ENCODE data around the gene PI16.

Gene PI16

DNA sequence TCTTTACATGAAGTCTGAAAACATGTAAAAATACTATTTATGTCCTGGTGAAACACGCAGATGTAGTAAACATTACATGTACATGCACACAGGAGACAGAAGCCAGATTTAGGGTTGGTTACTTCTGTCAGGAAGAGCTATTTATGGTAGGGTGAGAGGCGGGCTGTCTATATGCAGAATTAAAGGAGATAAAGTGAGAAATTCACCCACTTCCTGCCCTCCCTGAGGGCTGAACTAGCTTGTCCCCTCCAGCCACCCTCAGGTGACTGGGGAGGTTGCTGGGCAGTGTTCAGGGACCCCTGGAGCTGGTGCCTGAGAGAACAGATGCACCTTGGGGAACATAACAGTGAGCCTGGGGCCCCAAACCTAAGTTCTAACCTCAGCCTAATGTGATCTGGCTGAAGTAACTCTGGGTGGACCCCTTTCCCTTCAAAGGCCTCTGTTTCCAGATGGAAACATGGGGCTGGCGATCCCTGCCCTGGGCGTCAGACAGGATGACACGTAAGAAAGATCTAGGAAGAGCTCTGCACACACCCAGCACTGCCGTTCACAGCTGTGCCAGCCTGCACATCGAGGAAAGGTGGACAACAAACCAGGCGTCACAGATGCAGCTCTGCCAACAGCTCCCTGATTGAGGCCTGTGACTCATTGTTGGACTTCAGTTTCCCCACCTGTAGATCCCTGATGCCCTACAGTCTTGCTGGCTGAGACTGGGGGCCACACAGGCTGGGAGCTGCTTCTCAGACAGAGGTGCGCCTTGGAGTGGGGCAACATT is 1.3 kb downstream of the PI16 start:
- TF ChIP-seq, protein P1, sequence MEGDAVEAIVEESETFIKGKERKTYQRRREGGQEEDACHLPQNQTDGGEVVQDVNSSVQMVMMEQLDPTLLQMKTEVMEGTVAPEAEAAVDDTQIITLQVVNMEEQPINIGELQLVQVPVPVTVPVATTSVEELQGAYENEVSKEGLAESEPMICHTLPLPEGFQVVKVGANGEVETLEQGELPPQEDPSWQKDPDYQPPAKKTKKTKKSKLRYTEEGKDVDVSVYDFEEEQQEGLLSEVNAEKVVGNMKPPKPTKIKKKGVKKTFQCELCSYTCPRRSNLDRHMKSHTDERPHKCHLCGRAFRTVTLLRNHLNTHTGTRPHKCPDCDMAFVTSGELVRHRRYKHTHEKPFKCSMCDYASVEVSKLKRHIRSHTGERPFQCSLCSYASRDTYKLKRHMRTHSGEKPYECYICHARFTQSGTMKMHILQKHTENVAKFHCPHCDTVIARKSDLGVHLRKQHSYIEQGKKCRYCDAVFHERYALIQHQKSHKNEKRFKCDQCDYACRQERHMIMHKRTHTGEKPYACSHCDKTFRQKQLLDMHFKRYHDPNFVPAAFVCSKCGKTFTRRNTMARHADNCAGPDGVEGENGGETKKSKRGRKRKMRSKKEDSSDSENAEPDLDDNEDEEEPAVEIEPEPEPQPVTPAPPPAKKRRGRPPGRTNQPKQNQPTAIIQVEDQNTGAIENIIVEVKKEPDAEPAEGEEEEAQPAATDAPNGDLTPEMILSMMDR (IDR thresholded peaks at IDR 0.05; ENCODE audit: low read depth, low read length, missing control alignments) = no peak
- DNase-seq (ENCODE audit: extremely low read depth, low read depth) = no peak

DNA sequence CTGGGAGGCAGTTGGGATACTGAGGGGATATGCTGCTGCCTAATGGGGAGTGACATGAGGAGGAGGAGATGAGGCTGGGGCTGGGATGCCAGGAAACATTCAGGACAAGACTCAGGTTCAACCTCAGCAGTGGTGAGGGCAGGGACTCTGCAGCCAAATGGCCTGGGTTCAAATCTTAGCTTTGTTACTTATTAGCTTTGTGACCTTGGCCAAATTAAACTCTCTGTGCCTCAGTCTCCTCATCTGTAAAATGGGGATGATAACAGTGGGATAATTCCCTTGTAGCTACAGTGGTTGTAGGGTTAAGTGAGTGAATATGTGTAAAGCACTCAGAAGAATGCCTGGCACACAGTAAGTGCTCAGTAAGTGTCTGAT is 1.9 kb downstream of the PI16 start:
- TF ChIP-seq, protein P1 (IDR thresholded peaks at IDR 0.05; ENCODE audit: low read depth, low read length, missing control alignments) = no peak
- no peak overlapping the region for H3K4me3 ChIP-seq (replicated peaks; ENCODE audit: low read depth, low read length)
- DNase-seq (ENCODE audit: extremely low read depth, low read depth) = no peak

More for the DNA sequence above, 1.3 kb downstream of the PI16 start:
- no peak overlapping the region for H3K4me3 ChIP-seq (replicated peaks; ENCODE audit: low read depth, low read length)

DNA sequence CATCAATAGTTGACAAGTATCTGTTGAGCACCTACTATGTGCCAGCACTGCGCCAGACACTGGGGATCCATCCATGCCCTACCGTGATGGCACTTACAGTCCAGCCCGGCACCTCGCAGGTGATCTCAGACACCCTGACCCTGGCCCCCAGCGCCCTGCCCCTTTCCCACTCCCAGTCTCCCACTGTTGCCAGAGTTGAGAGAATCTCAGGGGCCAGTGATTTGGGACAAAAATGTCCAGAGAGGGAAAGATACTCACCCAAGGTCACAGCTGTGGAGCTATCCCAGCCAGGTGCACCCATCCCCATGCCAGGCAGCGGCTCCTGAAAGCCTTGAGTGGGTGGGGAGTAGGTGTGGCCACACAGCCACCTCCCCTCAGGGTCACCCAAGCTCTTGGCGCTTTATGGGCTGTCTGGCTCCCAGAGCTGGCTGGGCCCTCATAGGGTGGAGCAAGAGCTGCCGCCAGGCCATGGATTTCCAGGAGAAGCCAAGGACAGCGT is 3.3 kb downstream of the PI16 start:
- H3K4me3 ChIP-seq (replicated peaks; ENCODE audit: low read depth, low read length) = no peak overlapping the region
- no peak for DNase-seq (ENCODE audit: extremely low read depth, low read depth)
- TF ChIP-seq, protein P1 (IDR thresholded peaks at IDR 0.05; ENCODE audit: low read depth, low read length, missing control alignments) = no peak

DNA sequence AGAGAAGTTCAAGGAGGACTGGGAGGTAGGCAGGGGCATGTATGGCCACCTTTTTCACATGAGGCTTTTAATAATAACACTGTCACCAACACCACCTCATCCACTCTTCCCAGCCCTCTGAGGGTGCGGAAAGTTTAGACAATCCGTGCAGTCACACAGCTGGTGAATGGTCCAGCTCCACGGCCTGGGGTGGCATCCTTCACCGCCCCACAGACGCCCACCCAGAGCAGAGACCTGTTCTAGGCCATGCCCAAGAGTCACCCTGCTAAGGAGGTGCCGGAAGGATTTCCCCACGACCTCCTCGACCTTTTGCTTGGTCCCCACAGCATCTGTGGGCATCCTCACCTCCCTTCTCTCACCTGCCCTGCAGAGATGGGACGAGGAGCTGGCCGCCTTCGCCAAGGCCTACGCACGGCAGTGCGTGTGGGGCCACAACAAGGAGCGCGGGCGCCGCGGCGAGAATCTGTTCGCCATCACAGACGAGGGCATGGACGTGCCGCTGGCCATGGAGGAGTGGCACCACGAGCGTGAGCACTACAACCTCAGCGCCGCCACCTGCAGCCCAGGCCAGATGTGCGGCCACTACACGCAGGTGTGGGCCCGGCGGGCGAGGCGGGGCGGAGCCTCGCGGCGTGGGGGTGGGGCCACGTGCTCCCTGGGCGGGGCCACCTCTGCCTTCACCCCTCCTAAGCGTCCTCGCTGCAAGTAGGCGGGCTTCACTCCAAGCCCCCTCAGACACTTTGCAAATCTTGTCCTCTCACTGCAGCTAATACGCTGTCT is 4.4 kb downstream of the PI16 start:
- H3K4me3 ChIP-seq (replicated peaks; ENCODE audit: low read depth, low read length) = no peak overlapping the region
- DNase-seq (ENCODE audit: extremely low read depth, low read depth) = no peak
- TF ChIP-seq, protein P1 (IDR thresholded peaks at IDR 0.05; ENCODE audit: low read depth, low read length, missing control alignments) = no peak

DNA sequence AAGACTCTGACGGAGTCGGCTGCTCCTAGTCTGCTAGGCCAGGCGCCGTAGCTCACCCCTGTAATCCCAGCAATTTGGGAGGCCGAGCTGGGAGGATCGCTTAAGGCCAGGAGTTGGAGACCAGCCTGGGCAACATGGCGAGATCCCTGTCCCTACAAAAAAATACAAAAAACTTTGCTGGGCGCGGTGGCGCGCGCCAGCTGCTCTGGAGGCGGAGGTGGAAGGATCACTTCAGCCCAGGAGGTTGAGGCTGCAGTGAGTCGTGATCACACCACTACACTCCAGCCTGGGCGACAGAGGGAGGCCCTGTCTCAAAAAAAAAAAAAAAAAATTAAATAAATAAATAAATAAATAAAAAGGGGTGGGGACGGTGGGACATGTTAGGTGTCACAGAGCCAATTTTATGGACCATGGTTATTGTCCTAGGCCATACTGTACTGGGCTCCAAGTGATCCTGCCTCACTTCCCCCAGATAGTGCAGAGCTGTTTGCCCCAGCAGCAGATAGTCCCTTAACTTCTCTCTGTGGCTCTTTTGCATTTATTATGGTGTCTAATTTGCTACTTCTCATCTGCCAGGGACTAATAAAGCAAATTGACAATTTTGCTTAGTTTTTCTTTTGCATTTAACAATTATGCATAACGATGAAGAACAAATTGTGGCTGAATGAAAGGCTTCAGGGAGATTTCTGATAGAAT is 5.2 kb downstream of the PI16 start:
- TF ChIP-seq, protein P1 (IDR thresholded peaks at IDR 0.05; ENCODE audit: low read depth, low read length, missing control alignments) = no peak
- no peak overlapping the region for H3K4me3 ChIP-seq (replicated peaks; ENCODE audit: low read depth, low read length)
- no peak for DNase-seq (ENCODE audit: extremely low read depth, low read depth)

All from HFF-Myc (cell line).